ENCODE results near the gene IL1RL1.

IL1RL1 gene

DNA sequence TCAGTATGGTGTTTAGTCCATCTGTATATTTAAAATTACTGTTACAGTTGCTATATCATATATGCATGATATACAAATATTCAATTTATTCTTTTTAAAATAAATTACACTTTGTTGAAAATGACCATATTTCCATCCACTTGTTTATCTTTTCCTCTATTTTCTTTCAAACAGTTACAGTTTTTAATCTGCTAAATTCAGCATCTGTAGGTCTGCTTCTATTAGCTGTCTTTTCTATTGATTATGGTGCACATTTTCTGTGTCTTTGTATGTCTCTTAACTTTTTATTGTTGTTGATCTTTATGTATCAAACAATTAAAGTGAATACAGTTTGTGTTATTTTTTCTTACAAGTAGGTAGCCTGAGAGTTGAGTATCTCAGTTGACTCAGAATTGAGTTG, 72.4 kb downstream of the IL1RL1 start:
- DNase-seq = no peak

DNA sequence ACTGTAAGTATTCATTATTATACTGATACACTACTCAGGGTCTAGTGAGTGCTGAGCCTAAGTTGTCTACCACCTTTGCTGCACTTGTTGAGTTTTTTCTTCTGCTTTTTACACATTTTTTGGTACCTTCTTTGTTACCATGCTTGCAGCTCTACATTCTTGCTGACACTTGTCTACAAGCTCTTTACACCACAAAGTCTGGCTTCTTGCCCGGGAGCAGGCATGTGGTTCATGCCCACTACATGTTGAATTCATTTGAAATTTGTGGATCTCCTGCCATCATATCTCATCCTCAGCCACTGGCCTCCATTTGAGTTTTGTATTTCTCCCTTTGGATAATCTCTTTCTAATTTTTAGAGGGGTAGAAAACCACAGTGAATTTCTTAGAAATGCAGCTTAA, 74.2 kb downstream of the IL1RL1 start:
- no peak for DNase-seq

- DNase-seq = no peak
Measured at GRCh38 chr2:102386004-102386403, 74.6 kb downstream of the IL1RL1 start.

GRCh38 chr2:102386867-102387541, 75.6 kb downstream of the IL1RL1 start:
- no peak for DNase-seq

DNA sequence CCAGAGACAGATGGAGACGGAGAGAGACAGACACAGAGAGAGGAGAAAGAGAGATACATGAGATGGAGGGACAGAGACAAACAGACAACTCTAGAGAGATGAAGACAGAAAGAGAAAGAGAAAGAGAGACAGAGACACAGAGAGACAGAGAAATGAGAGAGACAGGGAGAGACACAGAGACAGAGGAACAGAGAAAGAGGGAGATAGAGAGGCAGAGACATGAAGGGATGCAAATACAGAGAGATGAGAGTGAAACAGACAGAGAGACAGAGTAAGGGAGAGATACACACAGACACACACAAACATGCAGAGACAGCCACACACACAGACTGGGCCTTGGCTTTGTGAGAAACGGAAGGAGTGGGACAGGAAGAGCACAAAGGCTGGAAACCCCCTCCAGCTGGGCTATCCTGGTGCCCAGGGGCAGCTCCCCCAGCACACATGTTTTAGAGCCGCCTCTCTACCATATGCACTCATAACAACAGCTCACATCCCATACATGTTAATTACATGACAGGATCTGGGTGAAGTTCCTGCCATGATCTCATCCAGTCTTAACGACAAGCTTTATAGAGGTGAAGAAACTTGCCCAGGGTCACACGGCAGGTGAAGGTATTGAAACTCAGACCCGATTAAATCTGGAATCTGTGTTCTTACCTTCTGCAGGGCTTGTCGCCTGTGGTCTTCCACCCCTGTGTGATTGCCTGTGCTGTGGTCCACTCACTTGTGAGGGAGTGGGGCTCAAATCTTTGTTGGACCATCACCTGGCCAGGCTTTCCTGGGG, 76.6 kb downstream of the IL1RL1 start:
- no peak for DNase-seq

DNA sequence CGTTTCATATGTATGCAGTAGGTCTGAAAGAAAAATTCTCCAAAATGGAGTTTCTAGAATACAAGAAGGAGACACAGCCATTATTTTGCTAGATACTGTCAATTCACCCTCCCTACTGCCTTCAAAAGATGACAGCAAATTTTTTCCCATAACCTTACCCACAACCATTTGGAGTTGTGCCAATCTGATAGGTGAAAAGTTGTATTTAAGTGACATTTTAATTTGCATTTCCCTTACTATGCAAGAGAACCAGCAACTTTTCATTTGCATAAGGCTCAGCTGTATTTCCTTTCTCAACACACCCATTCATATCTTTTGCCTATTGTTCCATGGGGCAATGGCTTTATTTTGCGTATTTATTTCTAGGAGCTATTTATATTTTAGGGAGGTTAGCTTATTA, 80.2 kb downstream of the IL1RL1 start:
- no peak for DNase-seq

DNA sequence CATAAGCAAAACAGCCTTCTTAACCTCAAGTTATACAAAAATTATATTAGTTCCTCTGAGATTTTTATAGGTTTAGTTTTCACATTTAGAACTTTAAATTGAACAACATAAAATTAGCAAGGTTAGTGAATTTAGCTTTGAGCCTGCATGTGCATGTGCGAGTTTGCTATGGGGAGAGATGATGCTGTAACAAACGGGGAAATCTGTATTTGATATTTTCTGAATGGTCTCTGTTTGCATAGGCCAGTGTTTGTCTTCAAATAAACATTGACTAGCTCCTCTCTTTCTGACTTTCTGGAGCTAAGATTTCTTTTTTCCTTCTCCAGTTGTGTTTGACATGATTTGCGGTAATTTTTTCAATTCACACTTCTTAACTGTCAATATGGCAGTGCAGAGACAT, 80.7 kb downstream of the IL1RL1 start:
- no peak for DNase-seq

DNA sequence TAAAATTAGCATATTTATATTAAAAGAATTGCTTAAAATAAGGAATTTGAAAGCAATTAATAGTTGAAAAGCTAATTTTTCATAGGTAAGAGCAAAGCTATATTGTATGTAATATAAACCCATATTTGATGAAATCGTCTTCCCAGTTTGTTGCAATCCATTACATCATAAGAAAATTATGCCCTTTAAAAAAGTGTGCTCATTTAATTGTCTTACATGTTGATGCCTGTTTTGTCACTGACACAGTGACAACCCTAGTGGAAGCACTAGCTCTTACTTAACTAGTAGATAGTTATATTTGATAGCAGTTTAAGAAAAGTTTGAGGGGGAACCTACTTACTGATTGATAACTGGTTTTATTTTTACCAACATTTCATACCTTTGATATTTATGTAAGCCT, 81.6 kb downstream of the IL1RL1 start:
- no peak for DNase-seq

- no peak for DNase-seq
Measured at GRCh38 chr2:102396012-102396411, 84.6 kb downstream of the IL1RL1 start.

- no peak for DNase-seq
Measured at GRCh38 chr2:102397209-102397608, 85.8 kb downstream of the IL1RL1 start.

DNA sequence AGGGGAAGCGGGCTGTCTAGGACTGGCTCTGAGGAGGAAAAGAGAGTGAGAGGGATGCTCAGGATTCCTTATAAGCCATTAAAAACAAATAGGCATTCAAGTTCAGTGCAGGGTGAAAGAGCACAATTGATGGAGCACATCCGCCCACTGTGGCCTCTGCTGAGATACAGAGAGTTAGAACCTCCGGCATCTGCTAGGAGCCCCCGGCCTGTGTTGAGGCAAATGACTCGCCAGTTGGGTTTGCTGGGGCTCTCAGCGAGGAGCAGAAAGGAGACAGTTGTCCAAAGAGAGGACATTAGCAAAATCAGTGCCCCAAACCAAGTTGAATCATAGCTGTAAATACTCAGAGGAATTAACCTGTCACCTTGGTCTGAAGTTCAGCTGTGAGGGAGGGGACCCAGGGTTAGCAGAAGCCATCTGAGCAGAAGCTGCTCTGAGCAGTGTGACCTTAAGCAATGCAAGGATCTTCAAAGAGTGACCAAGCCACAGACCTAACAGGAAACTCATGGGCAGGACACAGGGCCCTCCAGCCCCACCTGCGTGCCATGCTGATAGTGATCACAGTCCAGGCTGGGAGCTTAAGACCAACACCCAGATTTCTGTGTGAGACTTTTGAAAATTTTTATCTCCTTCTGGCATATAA, 88.3 kb downstream of the IL1RL1 start:
- no peak for DNase-seq

DNA sequence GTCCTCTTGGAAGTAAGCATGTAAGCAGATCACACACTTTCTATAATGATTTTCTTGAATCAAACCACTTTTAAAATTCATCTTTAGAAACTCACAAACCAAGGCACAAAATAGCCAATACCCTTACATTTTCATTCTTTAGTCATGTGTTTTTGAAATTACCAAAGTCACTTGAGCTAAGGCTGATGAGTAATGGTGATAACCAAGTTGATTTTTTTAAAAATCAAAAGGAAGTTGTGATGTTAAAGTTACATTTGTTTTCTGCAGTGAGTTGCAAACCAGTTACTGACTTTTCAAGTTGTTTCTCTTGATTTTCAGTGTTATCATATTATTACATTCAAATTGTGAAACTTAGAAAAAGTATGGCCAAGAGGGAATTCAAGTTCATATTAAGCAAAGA, 90.1 kb downstream of the IL1RL1 start:
- no peak for DNase-seq

All from MV-4-11 (cell line).